Cardiac septum (tissue), 1 donor: Measurements from ENCODE around the gene ATF3. TPM values are rescaled to one million over a fixed set of nuclear protein-coding genes. Genes with fewer than 3 reads are reported as not detected.

Experiments
- DNase-seq: peaks from one replicate; pipeline ENCODE4 v3.0.0-alpha.2; 2020; ENCODE audit warnings: low spot score
- intact Hi-C: fragments of 100-400 bp; cut with DNase I; formaldehyde crosslinking; loops from one replicate; pipeline ENCODE4 v1.14.0; 2022
- long read RNA-seq: library from polyadenylated mRNA; unstranded; transcript quantifications from one replicate; pipeline ENCODE4 v2.0.0, GENCODE V29; 2021
- total RNA-seq: library from RNA; stranded (reverse); fragmentation: NEBNext Ultra II Directional; extraction: Animal tissue kit (Norgen Biotek cat#: 25700); gene quantifications from one replicate; pipeline ENCODE4 v1.2.1, GENCODE V29; 2021
- donor health status: DM: no; HTN: no; CAD: no.

ATF3 gene
- total RNA-seq = 16.2 TPM
- long read RNA-seq, transcript ATF3-202 (4 exons, 2,033 nt) = major isoform, 8 of 11 reads
- long read RNA-seq, partial matches to known transcripts = 0 of 11 reads
- long read RNA-seq, other reads (novel, unspliced or antisense) = 1 of 11 reads

GRCh38 chr1:212608392-212608958, at the start of gene ATF3:
TSS of gene ATF3 (plus strand) at chr1:212608761. CDS start at chr1:212615022, 6,261 bp downstream.
- intact Hi-C loops = loop anchor here (1.0 to 5.0 kb wide), 5 partner anchors 50 to 184 kb away; partner anchors contain the start of genes NSL1 and TATDN3
- DNase-seq = peak; percentile 99

DNA sequence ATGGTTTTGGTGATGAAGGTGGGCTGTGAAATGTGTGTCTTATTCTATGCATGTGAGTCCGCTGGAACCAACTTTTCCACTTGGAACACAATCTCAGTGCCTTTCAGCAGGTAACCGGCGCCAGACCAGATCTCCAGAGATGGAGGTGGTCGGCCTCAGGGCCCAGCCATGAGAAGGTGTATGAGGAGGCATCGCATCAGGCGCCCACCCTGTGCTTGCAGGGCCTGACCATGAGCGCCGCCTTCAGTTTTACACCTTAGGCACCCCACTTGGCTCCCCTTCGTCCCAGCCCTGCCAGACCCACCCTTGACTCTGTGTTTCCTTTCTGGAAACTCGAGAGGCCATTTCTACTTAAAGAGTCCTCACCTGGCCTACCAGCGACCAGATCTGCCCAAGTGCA, 48.6 kb upstream of the ATF3 start:
- no peak for DNase-seq
- intact Hi-C loops = loop anchor here (2.0 to 5.0 kb wide), 2 partner anchors 43 to 78 kb away; no protein-coding TSS in a partner anchor

GRCh38 chr1:212560933-212561460, 47.6 kb upstream of the ATF3 start:
- intact Hi-C loops = no loop called here
- DNase-seq = no peak

DNA sequence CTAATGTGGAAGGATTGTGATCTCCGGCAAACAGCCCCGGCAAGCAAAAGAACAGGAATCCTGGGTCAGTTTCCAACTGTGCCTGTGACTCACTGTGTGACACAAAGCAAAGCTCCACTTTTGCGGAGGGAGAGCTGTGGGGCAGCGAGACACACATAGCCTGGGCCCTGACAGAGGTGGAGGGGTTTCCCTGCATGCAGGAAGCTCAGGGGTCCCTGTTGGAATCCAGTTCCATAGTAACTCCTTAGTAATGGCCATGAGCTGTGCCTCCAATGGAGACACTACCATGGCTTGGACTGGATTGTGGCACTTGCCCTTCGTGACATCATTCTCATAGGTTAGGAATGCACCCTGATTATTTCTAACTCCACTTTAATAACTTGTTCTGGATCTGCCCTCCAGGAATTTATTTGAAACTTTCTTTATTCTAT, 47.0 kb upstream of the ATF3 start:
- no peak for DNase-seq

GRCh38 chr1:212562771-212563170, 45.8 kb upstream of the ATF3 start:
- no peak for DNase-seq
- intact Hi-C loops = no loop called here

More for the DNA sequence above, 47.0 kb upstream of the ATF3 start:
- intact Hi-C loops = no loop called here

- intact Hi-C loops = no loop called here
- DNase-seq = no peak
Measured at GRCh38 chr1:212565079-212565478, 43.5 kb upstream of the ATF3 start.

- DNase-seq = no peak
- intact Hi-C loops = no loop called here
Measured at GRCh38 chr1:212565571-212566305, 42.8 kb upstream of the ATF3 start.

DNA sequence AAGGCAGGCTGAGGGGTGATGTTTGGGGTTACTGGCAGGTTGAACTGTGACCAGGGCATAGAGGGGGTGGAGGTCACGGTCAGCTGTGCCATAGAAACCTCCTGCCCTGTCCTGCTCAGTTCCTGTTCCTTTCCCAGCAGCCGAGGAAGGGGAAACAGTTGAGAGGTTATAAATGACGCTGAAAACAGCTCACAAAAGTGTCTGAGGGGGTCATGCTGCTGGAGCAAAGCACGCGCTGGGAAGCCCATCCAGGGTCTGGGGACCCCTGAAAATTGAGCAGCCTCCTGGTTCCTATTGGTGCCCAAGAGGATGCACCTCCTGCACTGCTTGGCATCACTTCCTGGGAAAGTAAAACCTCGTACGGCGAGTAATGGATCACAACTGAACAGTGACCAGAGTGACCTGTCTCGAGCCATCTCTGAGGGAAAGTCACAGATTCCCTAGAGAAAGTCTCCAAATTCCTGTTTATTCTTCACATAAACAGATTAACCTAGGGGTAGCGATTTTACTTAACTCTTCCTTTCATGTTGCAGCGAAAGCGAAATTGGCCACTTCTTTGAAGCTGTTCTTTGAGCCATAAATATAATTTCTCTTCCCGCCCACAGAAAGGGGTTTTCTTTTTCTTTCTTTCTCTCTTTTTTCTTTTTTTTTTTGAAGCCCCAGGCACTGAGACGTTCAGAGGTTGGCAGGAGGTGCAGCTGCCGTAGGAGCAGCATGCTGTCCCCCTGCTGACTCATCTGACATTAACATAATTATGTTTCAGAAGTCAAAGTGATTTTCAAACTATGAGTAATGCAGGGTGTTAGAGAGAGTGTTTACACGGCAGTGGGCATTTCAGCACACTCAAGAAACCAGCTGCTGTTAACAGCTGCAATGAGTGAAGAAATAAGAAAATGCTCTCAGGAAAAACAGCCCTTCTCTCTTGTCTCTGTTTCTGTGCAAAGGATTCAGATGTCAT, 41.8 kb upstream of the ATF3 start:
- intact Hi-C loops = no loop called here
- no peak for DNase-seq

DNA sequence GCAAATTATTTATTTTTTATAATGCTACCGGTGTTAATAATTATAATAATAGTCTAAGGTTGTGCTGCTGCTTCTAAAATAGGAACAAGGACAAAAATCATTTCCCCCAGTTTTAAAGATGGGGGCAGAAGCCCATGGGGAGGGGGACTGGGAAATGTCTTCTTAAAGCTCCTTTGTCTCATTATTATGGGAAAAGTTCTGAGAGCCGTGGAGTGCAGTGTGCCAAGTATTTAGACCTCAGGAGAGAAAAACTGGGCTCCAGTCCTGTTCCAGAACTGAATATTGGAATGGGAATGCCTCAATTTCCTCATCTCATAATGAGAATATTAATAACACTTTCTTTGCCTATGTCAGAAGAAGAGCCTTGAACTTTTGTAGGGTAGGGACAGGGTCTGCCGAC, 40.9 kb upstream of the ATF3 start:
- intact Hi-C loops = no loop called here

DNA sequence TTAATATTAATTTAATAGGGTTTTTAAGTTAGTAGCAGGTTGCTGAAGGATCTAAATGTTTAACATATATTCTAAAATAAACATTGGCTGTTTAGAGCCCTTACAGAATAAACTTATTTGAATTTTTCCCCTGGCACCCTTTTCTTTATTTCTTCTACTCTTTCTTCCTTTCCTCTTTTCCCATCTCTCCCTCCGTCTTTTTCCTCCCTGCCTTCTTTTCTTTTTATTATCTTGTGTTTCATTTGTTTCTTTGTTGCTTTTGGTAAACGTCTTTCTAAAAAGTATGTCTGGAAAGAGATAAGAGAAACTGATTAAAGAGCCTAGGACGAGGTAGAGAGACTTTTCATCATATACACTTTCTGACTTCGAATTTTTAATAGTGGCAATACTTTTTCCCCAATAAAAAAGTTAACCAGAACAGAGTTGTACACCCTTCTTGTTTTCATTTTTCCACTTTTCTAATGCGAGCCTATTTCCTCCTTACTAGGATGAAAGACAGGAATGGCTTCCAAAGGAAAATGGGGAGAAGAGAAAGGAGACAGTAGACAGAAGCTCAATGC, 39.5 kb upstream of the ATF3 start:
- intact Hi-C loops = no loop called here
- DNase-seq = no peak

More for the DNA sequence above, 40.9 kb upstream of the ATF3 start:
- DNase-seq = no peak

GRCh38 chr1:212574732-212575131, 33.8 kb upstream of the ATF3 start:
- intact Hi-C loops = no loop called here
- DNase-seq = no peak

GRCh38 chr1:212575333-212575732, 33.2 kb upstream of the ATF3 start:
- intact Hi-C loops = no loop called here
- no peak for DNase-seq

- no peak for DNase-seq
- intact Hi-C loops = no loop called here
Measured at GRCh38 chr1:212578041-212578440, 30.5 kb upstream of the ATF3 start.

GRCh38 chr1:212581034-212581433, 27.5 kb upstream of the ATF3 start:
- intact Hi-C loops = no loop called here

GRCh38 chr1:212582291-212582690, 26.3 kb upstream of the ATF3 start:
- intact Hi-C loops = no loop called here
- DNase-seq = no peak

More at GRCh38 chr1:212581034-212581433, 27.5 kb upstream of the ATF3 start:
- DNase-seq = no peak

DNA sequence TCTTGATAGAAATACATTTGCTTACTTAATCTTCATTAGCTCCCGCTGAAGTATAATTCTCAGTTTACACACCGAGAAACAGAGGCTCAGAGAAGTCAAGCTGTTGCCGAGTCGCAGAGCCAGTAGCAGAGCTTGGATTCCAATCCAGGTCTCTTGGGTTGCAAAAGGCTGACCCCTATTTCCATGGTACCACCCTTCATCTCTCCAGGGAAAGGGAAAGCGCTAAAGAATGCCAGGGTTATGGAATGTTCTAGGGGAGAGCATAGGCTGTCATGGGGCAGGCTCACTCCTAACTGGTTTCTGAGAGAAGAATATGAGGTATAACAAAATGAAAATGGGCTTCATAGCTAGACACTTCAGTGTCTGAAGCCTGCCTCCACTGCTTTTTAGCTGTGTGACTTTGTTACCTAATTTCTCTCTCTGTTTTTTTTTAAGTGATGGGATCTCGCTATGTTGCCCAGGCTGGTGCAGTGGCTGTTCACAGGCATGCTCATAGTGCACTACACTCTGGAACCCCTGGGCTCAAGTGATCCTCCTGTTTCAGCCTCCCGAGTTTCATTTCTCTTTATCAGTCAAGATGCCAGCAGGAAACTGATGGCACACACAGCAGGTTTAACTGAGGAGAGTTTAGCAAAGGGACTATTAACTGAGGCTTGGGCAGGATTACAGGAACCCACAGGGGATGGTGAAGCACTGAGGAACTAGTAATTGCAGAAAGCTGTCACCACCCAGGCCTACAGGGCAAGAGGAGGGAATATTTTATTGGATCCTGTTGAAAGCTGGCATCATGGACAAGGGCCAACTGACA, 25.5 kb upstream of the ATF3 start:
- intact Hi-C loops = no loop called here
- DNase-seq = no peak

DNA sequence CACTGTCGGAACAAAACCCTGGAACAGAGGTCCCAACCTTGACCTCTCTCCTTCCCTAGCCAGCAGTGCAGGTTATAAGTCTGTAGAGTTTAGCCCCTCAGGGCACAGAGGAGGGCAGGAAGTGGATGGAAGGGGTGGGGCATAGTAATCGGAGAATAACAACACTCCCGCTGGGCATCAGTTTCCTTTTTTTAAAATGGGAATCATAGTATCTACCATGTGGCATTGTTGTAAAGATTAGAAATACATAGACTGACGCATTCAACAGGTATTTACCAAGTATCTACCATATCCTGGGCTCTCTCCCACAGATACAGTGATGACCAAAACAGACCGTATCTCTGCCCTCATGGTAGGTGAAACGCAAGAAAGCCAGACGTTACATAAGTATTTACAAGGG, 24.9 kb upstream of the ATF3 start:
- intact Hi-C loops = no loop called here
- no peak for DNase-seq

DNA sequence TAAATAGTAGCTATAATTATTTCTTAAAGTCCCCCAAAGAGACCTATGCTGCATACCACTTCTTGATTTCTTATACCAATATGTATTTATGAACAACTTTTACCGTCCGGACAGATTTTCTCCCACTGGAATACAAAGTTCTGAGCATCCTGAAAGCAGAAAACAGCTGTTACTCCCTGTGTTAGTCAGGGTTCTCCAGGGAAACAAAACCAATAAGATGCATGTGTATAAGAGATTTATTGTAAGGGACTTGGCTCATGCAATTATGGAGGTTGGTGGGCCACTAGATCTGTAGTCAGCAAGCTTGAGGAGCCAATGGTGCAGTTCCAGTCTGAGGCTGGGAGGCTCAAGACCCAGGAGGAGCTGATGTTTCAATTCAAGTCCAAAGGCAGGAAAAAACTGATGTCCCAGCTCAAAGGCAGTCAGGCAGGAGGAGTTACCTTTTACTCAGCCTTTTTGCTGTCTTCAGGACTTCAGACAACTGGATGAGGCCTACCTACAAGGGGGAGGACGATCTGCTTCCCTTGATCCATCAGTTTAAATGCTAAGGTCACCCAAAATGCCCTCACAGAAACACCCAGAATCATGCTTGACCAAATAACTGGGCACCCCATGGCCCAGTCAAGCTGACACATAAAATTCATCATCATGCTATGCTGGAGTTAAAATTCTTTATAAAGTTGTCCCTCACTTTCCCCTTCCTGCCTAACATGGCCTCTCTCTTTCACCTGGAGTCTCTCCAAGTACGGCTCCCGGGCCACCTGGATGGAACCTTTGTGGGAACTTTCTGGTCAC, 24.3 kb upstream of the ATF3 start:
- intact Hi-C loops = no loop called here
- no peak for DNase-seq
